ENCODE data around the gene HERPUD2.
"Not testable (repeated sequence)": the region's sequence is repeated elsewhere in the genome, so short reads cannot be mapped to it uniquely, and the experiment has no call there.

Gene HERPUD2

DNA sequence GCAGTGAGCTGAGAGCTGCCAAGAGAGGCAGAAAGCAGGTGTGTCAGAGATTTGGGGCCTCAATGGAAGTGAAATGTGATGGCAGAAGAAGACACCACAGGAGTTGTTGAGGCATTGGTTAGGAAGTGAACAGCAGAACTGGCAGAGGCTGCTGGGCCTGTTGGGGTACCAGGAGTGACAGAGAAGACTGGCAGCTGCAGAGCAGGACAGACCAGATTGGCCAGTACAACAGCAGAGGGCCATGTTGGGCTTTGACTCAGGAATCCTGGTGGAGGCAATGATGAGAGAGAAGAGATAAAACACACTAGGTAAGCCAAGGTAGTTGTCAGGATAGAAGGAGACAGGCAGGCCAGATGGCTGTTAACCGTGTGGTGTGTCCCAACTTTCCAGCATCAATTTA is 19.9 kb upstream of the HERPUD2 start:
- DNase-seq (ENCODE audit: low read depth in 3 of 3): no peak

DNA sequence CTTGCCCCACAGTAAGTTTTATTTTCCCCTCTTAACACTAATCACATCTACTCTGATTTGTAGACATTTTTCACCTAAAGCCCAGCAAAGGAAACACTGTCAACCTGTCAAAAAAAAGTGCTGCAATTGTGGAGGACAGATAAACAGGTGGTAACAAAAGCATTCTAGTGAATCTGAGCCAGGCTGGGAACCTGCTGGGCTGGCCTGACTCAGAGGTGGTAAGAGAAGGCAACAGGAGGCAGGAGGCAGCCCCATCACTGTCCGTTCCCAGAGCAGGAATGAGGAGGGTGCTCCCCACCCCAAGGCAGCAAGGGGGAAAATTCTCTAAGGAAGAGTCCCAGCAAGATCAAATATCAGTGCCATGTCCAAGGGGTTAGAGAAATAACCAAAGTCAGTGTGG is 19.5 kb upstream of the HERPUD2 start:
- DNase-seq (ENCODE audit: low read depth in 3 of 3): no peak

DNA sequence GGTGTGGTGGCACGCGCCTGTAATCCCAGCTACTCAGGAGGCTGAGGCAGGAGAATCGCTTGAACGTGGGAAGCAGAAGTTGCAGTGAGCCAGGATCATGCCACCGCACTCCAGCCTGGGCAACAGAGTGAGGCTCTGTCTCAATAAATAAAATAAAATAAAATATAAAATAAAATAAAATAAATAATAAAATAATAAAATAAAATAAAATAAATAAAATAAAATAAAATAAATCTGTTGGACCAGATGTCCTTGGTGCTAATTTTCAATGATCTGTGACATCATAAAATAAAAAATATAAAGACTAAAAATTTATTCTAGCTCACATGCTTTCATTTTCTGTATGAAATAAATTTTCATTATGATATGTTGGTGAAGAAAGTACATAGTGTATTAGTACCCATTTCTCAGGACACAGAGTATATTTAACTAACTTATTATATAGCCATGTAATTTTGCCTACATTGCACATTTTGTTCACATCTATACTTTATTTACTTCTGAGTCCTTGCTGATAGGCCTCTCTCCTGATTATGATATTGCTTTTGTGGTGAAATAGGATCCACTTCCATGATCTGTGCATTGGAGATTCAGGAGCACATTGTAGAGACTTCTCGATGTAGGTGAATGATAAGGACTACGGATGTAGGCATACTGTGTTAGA is 17.8 kb upstream of the HERPUD2 start:
- DNase-seq (ENCODE audit: low read depth in 3 of 3): no peak

DNA sequence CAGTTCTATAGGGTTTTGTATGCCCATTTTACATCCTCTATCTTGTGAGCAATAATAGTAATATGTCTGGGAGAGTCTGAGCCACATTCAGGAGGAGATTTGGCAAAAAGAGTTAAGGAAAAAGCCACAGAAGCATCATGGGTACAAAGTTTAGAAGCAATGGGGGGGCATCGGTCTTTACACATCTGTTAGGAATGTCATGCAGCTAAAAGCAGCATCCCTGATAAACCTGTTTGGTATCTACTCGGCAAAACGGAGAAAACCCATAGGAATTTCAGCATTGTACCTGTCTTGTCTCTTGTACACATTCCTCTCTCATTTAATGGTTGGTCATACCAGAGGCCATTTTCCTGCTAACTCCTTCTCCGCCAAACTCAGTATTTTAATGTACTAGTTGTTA is 12.5 kb upstream of the HERPUD2 start:
- DNase-seq (ENCODE audit: low read depth in 3 of 3): no peak

DNA sequence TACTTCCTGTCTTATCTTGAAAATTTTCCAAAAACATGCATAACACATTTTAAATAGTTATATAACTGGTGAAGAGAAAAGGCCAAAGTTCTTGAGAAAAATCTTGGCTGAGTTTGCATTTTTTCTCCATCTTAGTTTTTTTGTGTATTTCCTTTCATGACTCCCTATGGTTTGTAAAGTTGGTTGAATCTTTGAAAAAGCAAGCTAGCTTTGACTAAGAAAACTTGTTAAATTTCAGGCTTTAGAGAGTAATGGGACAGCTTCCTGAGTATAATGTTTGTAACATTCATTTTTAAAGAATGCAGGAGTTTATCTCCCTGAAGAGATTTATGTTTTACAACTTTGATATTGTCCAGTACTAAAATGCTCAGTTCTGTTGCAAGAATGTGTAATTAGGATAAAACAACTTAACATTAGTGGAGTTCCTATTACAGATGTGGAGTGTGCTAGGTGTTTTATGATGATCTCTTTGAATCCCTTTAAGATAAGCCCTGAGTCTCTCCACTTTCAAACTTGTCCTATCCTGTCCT is 11.1 kb upstream of the HERPUD2 start:
- DNase-seq (ENCODE audit: low read depth in 3 of 3): no peak

DNA sequence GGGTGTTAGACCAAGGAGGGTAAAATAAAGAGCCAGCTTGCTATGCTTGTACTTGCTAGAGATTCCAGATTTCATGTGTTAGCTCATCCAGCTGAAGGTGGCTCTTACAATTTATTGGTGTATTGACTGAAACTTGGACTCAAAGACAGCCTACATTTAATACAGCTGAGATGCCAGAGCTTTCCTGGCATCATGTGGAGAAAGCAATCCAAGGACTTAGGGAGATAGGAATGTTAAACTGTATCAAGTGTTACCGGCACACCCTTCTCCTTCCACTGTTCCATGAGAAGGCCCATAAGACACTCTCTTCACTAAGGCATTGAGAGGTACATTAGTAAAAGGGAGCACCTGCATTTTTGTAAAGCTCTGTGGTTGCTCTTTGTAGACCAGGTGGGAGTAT is 9.3 kb upstream of the HERPUD2 start:
- DNase-seq (ENCODE audit: low read depth in 3 of 3): no peak

DNA sequence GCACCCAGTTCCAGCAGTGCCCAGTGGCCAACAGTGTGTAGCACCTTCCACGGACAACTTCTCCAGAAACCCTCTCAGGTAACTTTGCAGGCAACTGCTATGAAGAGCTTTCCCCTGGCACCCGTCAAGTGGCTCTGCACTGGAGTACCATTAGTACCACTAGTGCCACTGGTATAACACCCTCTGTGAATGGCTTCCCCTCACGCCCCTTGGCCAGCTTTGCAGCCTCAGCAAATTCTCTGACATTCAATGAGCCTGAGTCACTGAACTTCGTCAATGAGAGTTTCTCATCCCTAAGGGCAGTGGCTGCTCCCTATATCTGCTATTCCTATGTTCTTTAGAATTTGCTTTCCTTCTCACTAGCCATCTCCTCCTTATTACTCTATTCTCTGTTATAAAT is 7.6 kb upstream of the HERPUD2 start:
- no peak for DNase-seq (ENCODE audit: low read depth in 3 of 3)

DNA sequence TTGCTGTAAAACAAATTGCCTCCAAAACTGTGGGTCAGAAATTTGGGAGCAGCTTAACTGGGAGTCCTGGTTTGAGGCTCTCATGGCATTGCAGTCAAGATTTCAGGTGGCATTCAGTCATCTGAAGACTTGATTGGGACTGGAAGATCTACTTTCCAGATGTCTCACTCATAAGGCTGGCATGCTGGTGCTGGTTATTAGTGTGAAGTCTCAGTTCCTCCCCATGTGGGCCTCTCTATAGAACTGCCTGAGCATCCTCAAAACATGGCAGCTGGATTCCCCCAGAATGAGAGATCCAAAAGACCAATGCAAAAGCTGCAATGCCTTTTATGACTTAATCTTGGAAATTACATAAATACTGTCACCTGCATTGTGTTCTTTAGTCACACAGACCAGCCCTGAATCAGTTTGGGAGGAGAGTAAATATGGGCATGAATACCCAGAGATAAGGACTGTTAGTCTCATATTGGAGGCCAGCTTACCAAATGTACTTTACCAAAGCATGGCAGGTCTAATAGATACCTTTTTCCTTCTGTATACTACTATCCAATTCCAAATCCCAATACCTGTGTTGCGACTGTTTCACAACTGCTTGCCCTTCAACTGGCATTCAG is 6.5 kb upstream of the HERPUD2 start:
- no peak for DNase-seq (ENCODE audit: low read depth in 3 of 3)

DNA sequence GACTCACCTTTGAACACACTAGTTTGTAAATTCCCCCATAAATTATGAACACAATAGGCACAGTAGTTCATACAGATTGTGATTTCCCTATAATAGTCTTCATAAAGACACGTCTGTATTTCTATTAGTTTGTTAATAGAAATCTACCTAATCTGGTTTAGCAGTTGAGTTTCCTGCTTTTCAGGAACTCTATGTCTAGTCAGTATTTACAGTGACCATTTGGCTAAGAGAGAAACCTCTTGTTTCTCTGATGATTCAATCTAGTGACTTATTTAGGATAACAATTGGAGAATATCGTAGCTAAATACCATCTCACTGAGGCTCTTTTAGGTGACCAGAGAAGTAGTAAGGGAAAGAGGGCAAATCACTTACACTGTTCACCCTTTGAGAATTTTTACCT is 5.9 kb upstream of the HERPUD2 start:
- DNase-seq (ENCODE audit: low read depth in 3 of 3): no peak

DNA sequence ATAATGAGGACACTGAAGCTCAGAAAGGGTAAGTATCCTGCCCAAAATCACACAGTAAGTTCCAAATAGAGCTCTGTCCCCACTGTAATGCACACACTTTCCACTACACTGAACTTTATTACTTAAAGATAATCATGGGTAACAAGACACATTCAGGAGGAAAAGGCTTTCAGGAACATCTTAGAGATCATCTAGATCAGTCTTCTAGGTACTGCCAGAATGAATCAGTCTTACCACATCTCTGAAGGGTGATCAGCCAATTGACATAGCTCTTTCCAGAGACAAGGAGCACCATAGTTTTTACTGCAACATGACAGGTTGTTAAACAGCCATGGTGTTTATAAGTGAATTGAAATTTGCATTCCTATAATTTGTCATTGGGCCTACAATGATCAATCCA is 5.4 kb upstream of the HERPUD2 start:
- DNase-seq (ENCODE audit: low read depth in 3 of 3): no peak

DNA sequence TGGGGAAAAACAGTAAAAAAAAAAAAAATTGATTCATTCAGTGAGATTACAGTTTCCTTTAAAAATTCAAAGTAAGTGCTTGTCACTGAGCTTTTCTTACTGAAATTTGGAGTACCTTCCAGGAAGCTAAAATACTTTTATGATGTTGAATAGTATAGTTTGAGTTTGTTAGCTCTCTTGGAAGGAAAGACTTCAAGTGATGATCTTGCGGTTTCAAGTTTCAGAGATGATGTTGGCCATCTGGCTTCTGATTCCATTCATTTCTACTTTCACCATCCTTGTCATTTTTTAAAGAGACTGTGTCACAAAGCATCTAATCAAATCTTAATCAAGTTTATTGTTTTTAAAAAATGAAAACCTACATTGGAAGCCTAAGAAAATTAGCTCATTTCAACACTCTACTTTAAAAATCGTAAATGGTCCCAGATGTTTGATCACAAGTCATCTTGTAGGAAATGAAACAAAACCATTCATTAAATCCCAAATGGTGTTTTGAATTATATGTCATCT is 4.9 kb upstream of the HERPUD2 start:
- DNase-seq (ENCODE audit: low read depth in 3 of 3): no peak

DNA sequence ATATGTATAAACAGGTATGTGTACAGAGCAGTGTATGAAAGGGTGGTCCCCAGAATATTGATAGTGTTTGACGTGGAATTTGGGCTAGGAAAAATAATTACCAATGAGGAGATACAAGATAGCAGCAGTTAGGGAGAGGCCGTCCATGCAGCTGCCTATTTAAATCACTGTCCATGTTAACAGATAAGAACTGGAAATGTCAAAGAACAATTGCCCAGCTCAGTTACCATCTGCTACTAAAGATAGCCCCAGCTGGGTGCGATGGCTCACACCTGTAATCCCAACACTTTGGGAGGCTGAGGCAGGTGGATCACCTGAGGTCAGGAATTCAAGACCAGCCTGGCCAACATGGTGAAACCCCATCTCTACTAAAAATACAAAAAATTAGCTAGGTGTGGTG is 3.4 kb upstream of the HERPUD2 start:
- not testable (repeated sequence) for DNase-seq (ENCODE audit: low read depth in 3 of 3)

DNA sequence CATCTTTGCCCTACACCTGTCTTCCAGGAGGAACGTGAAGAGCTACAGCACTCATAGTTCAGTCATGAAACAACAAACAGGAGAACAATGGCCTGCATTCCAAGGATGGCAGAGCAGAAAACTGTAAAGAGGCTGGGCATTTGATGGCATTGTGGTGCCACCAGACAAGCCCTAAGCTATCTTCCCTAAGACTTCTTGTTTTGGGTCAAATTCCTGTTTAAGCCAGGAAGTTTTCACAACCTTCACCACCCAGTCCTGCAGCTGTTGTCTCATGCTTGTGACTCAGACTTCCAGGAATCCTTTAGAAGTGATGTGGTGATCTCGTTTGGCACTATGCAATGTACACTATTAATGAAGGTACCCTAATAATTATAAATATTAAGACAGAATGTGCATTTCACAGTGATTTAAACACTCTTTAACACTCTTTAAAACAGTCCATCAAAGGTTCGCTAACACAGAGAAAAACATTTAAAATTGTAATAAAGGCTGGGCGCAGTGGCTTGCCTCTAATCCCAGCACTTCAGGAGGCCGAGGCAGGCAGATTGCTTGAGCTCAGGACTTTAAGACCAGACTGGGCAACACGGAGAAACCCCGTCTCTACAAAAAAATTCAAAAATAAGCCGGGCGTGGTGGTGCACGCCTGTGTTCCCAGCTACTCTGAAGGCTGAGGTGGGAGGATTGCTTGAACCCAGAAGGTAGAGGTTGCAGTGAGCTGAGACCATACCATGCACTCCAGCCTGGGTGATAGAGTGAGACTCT is 2.7 kb upstream of the HERPUD2 start:
- DNase-seq (ENCODE audit: low read depth in 3 of 3): no peak

DNA sequence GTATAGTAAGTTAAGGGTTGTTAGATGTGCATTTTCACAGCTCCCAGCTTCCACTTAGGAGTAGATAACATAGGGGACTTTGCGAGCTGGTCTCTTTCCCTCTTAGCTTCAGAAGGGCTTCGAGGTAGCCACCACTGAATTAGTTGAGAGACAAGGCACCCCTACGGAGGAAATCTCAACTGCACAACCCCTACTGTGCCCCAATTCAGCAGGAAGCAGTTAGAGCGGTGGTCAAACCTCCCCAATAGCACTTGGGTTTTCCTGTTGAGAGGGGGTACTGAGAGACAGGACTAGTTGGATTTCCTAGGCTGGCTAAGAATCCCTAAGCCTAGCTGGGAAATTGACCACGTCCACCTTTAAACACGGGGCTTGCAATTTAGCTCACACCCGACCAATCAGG is 1.1 kb upstream of the HERPUD2 start:
- DNase-seq (ENCODE audit: low read depth in 3 of 3): no peak

DNA sequence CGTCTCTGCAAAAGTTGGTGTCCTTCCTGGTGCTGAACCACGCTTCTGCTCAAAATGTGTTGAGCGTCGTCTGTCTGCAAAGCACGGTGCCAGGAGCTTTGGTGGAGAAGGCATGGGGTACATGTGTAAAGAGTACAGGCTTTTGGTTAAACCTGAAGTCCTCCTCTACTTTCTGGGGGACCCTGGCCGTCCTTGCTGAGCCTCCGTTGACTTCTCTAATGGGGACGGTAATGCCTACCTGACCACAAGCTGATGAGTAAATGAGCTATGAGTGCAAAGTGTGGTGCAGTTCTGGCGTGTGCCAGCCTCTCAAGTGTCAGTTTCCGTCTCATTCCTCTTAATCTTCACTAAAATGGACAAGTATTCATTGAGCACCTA is 527 bp upstream of the HERPUD2 start:
- DNase-seq (ENCODE audit: low read depth in 3 of 3): no peak

DNA sequence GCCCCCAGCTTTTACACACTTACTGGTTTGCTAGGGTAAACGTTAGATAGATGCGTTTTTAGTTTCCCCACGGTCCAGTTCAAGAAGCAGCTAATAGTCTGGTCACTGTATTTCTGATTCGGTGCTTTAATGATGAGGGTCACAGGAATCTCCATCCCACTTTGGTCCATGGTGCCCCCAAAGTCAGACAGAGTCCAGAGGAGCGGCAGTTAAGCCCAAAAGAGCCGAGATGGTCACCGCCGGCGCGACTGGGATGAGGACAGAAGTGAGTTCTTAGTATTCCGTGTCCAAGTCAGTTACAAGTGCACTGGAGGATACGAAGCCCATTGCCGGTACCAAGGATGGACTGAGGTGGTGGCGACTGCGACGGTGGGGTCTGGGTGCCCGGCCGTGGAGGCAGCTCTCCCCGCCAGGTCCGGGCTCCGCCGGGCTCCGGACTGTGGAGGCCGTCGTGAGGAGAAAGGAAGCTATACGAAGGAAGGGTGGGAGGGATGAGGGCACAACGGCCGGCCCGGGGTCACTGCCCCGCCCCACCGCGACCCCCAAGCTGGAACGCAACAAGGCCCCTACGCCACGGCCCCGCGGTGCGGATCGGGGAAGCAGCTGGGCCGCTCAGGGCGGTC is 663 bp downstream of the HERPUD2 start:
- DNase-seq (ENCODE audit: low read depth in 3 of 3): no peak

DNA sequence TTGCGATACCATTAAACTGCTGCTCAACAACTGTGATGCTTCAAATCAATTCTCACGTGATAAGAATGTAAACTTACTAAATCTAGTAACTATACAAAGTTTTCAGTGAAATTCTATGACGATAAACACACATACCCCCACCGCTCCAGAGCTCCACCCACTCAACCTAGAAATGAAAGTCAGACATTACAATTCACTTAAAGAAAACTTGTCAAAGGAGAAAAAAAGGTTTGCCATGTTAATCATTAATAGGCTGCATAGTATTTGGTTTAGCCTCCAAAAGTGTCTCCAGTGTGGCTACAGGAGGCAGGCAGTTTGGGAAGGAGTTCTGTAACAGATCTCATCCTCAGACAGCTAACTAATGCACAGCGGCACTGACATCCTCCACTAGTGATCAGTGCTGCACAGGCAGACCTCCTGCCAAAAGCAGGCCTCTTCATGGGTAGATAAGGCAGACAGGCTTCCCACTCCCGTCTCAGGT is 3.1 kb downstream of the HERPUD2 start:
- no peak for DNase-seq (ENCODE audit: low read depth in 3 of 3)

DNA sequence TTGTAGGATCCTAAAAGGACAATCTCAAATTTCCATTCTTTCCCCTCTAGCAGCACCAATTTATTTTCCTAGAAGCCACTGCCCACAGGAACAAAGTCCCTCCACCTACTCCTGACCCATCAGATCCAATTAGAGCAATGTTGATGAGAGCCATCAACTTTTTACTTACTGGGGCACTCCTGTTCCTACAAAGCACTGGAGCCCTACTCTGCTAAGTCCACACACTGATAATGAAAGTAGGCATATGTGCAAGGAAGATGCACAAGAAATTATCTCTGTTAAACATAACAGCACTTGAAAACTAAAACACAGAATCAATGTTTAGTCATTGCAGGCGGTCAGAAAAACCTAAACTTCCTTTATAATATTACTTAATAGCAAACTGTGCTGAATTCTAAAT is 3.6 kb downstream of the HERPUD2 start:
- DNase-seq (ENCODE audit: low read depth in 3 of 3): no peak

DNA sequence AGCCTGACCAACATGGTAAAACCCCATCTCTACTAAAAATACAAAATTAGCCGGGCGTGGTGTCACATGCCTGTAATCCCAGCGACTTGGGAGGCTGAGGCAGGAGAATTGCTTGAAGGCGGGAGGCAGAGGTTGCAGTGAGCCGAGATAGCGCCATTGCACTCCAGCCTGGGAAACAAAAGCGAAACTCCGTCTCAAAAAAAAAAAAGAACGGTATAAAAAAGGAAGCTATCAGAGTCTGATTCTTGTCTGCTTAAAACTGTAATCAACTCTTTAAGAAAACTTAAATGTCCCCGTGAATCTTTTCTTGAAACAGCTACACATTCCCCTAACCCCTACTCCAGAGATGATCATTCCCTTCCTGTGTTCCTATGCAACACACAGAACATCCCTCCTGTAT is 4.3 kb downstream of the HERPUD2 start:
- DNase-seq (ENCODE audit: low read depth in 3 of 3): not testable (repeated sequence)

DNA sequence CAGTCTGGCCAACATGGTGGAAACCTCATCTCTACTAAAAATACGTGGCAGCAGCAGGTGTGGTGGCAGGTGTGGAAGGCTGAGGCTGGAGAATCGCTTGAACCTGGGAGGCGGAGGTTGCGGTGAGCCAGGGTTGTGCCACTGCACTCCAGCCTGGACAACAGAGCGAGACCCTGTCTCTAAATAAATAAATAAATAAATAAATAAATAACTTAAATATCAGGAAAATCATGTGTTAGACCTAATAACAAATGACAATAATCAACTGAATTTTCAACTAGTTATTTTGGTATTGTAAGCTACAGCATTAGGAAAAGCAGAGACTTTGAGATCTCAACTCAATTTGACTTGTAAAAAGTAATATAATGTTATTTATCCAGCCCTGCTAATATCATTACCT is 9.2 kb downstream of the HERPUD2 start:
- no peak for DNase-seq (ENCODE audit: low read depth in 3 of 3)

DNA sequence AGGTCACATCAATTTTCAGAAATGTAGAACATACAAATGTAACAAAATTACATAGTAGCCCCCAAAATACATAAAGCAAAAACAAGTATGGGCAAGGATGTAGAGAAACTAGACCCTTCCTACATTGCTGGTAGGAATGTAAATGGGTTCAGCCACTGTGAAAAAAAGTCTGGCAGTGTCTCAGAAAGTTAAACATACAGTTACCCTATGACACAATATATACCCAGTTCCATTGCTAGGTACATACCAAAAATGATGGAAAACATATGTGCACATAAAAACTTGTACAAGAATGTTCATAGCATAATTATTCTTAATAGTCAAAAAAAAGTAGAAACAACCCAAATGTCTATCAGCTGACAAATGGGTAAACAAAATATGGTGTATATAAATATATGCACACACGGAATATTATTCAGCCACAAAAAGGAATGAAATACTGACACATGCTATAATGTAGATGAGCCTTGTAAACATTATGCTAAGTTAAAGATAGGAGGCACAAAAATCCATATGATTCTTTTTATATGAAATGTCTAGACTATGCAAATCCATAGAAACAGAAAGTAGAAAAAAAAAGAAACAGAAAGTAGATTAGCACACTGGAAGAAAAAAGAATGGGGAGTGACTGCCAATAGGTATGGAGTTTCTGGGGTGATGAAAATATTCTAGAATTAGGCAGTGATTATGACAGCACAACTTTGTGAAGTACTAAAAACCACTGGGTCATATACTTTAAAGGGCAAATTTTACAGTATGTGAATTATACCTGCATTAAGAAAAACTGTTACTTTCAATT is 13.5 kb downstream of the HERPUD2 start:
- no peak for DNase-seq (ENCODE audit: low read depth in 3 of 3)

All from stimulated activated CD4-positive, alpha-beta T cell treated with anti-CD3 and anti-CD28 coated beads, TNF-alpha, amount 100 ng/mL, for 24 hours (primary cell).